ENCODE data around the gene DAB1. TPM values are rescaled to one million over a fixed set of nuclear protein-coding genes. Genes with fewer than 3 reads are reported as not detected.

Gene DAB1
- polyA plus RNA-seq, 1 donor from 2014 or later = 11.4 TPM

DNA sequence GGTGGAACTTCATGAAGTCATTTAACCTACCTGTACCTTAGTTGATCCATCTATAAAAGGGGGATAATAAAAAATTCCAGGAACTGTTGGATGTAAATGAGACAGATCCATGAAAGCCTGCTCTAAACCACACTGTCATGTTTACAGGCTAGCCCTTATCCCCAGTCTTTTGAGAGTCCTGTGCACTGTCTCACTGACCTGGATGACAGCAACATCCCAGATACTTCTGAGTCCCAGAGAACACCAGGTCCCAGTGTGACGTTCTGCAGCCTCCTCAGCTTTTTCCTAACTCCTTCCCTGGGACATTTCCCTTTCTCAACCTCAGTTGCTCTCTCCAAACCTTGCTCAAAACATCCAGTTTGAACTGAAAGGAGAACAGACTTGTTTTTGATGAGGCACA lies 292.6 kb downstream of the DAB1 start:
- no peak for TF ChIP-seq MXI1 (conservative IDR thresholded peaks at IDR 0.05; ENCODE audit: poor library complexity, severe bottlenecking)
- TF ChIP-seq TAF1 (IDR thresholded peaks at IDR 0.05; ENCODE audit: low read depth) = no peak
- TF ChIP-seq RAD21 (conservative IDR thresholded peaks at IDR 0.05) = no peak
- TF ChIP-seq EZH2 (IDR thresholded peaks at IDR 0.05; ENCODE audit: borderline replicate concordance, insufficient read depth, low read length, poor library complexity, severe bottlenecking) = no peak
- Histone ChIP-seq H3K4me3 (ENCODE audit: low read length) (no peak overlapping the region), H3K9me2 (ENCODE audit: insufficient read depth, low read length) (no peaks in the 10 kb centered on the region), H4K20me1 (ENCODE audit: insufficient read depth) (no peaks in the 10 kb centered on the region), H3K79me2 (replicated peaks; ENCODE audit: insufficient read depth, low read length) (no peaks in the 10 kb centered on the region), H3F3A (ENCODE audit: insufficient read depth, low read length, poor library complexity, severe bottlenecking) (no peaks in the 10 kb centered on the region), H3K4me2 (ENCODE audit: low read length) (no peak overlapping the region), H3K9me3 (ENCODE audit: low read length) (no peaks in the 10 kb centered on the region), H3K27me3 (ENCODE audit: insufficient read depth, low read depth, low read length) (no peaks in the 10 kb centered on the region), H3K36me3 (ENCODE audit: insufficient read depth, low read length) (no peaks in the 10 kb centered on the region), H2AFZ (ENCODE audit: low read depth, low read length) (no peak overlapping the region), H3K9ac (ENCODE audit: low read length) (no peak overlapping the region), H3K27ac (ENCODE audit: low read length) (no peak overlapping the region)

DNA sequence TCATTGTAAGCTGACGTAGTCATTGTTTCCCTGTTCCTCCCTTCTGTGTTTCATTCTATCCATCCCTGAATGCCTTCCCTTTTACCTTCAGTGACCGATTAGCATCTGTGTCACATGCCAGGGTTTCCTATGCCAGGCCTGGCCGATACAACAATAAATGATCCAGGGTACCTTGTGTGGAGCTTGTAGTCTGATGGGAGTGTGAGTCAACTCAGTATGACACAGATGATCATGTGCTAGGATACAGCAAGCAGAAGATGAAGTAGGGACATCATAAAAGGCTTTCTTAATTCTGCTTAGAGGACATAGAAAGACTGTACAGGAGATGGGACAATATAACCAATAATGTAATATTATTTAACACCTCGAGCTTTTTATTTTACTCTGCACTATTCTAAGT lies 294.0 kb downstream of the DAB1 start:
- no peak overlapping the region for H2AFZ ChIP-seq (ENCODE audit: low read depth, low read length)
- H3K9me3 ChIP-seq (ENCODE audit: low read length) = no peaks in the 10 kb centered on the region
- no peaks in the 10 kb centered on the region for H3F3A ChIP-seq (ENCODE audit: insufficient read depth, low read length, poor library complexity, severe bottlenecking)
- no peaks in the 10 kb centered on the region for H3K79me2 ChIP-seq (replicated peaks; ENCODE audit: insufficient read depth, low read length)
- no peaks in the 10 kb centered on the region for H3K36me3 ChIP-seq (ENCODE audit: insufficient read depth, low read length)
- TF ChIP-seq EZH2 (IDR thresholded peaks at IDR 0.05; ENCODE audit: borderline replicate concordance, insufficient read depth, low read length, poor library complexity, severe bottlenecking) = no peak
- no peak for TF ChIP-seq RAD21 (conservative IDR thresholded peaks at IDR 0.05)
- no peak for TF ChIP-seq SMC3 (conservative IDR thresholded peaks at IDR 0.05; ENCODE audit: poor library complexity)
- TF ChIP-seq MXI1 (conservative IDR thresholded peaks at IDR 0.05; ENCODE audit: poor library complexity, severe bottlenecking) = no peak
- TF ChIP-seq, protein P1, sequence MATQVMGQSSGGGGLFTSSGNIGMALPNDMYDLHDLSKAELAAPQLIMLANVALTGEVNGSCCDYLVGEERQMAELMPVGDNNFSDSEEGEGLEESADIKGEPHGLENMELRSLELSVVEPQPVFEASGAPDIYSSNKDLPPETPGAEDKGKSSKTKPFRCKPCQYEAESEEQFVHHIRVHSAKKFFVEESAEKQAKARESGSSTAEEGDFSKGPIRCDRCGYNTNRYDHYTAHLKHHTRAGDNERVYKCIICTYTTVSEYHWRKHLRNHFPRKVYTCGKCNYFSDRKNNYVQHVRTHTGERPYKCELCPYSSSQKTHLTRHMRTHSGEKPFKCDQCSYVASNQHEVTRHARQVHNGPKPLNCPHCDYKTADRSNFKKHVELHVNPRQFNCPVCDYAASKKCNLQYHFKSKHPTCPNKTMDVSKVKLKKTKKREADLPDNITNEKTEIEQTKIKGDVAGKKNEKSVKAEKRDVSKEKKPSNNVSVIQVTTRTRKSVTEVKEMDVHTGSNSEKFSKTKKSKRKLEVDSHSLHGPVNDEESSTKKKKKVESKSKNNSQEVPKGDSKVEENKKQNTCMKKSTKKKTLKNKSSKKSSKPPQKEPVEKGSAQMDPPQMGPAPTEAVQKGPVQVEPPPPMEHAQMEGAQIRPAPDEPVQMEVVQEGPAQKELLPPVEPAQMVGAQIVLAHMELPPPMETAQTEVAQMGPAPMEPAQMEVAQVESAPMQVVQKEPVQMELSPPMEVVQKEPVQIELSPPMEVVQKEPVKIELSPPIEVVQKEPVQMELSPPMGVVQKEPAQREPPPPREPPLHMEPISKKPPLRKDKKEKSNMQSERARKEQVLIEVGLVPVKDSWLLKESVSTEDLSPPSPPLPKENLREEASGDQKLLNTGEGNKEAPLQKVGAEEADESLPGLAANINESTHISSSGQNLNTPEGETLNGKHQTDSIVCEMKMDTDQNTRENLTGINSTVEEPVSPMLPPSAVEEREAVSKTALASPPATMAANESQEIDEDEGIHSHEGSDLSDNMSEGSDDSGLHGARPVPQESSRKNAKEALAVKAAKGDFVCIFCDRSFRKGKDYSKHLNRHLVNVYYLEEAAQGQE (IDR thresholded peaks at IDR 0.05; ENCODE audit: borderline replicate concordance) = no peak
- no peak for TF ChIP-seq TAF1 (IDR thresholded peaks at IDR 0.05; ENCODE audit: low read depth)
- TF ChIP-seq, protein P2, sequence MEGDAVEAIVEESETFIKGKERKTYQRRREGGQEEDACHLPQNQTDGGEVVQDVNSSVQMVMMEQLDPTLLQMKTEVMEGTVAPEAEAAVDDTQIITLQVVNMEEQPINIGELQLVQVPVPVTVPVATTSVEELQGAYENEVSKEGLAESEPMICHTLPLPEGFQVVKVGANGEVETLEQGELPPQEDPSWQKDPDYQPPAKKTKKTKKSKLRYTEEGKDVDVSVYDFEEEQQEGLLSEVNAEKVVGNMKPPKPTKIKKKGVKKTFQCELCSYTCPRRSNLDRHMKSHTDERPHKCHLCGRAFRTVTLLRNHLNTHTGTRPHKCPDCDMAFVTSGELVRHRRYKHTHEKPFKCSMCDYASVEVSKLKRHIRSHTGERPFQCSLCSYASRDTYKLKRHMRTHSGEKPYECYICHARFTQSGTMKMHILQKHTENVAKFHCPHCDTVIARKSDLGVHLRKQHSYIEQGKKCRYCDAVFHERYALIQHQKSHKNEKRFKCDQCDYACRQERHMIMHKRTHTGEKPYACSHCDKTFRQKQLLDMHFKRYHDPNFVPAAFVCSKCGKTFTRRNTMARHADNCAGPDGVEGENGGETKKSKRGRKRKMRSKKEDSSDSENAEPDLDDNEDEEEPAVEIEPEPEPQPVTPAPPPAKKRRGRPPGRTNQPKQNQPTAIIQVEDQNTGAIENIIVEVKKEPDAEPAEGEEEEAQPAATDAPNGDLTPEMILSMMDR (IDR thresholded peaks at IDR 0.05; ENCODE audit: poor library complexity, severe bottlenecking) = no peak
- TF ChIP-seq POLR2AphosphoS5 (IDR thresholded peaks at IDR 0.05) = no peak
- no peak for TF ChIP-seq EP300 (conservative IDR thresholded peaks at IDR 0.05; ENCODE audit: poor library complexity, severe bottlenecking)
- no peaks in the 10 kb centered on the region for H4K20me1 ChIP-seq (ENCODE audit: insufficient read depth)
- H3K27ac ChIP-seq (ENCODE audit: low read length) = no peak overlapping the region
- no peaks in the 10 kb centered on the region for H3K27me3 ChIP-seq (ENCODE audit: insufficient read depth, low read depth, low read length)
- no peak overlapping the region for H3K4me3 ChIP-seq (ENCODE audit: low read length)
- no peak overlapping the region for H3K4me2 ChIP-seq (ENCODE audit: low read length)
- no peaks in the 10 kb centered on the region for H3K9me2 ChIP-seq (ENCODE audit: insufficient read depth, low read length)
- no peak overlapping the region for H3K9ac ChIP-seq (ENCODE audit: low read length)

Measured in neural cell (in vitro differentiated cells).